Left lung (tissue), 10 donors: Measurements from ENCODE around the gene CDKL4. TPM values are rescaled to one million over a fixed set of nuclear protein-coding genes. Genes with fewer than 3 reads are reported as not detected.

ENCODE experiments used
- ATAC-seq: fragments of 200-7000 bp; cut with Tn5 transposase; one replicate; pipeline ENCODE4 v1.9.1; 2020; ENCODE audit warnings: moderate library complexity
- DNase-seq, 4 donors: peaks; one replicate each; pipeline ENCODE4 v3.0.0-alpha.2; 2013 to 2020
- H3K27ac ChIP-seq, 2 donors: fragments of 200-600 bp; sonication (generic) in 1 of 2; one replicate each; pipeline versions ENCODE4 v1.5.0 to v1.8.0; 2020 to 2021
- H3K27me3 ChIP-seq, 2 donors: fragments of 200-600 bp; sonication (generic) in 1 of 2; one replicate each; pipeline versions ENCODE4 v1.5.0 to v1.8.0; 2020 to 2021
- H3K36me3 ChIP-seq, 2 donors: fragments of 200-600 bp; sonication (generic) in 1 of 2; one replicate each; pipeline versions ENCODE4 v1.5.0 to v1.8.0; 2020 to 2021
- H3K4me1 ChIP-seq, 2 donors: fragments of 200-600 bp; one replicate each; pipeline ENCODE4 v1.8.0; 2021
- H3K4me3 ChIP-seq, 2 donors: fragments of 200-600 bp; sonication (generic) in 1 of 2; one replicate each; pipeline versions ENCODE4 v1.5.0 to v1.8.0; 2020 to 2021; ENCODE audit warnings: mild to moderate bottlenecking in 1 of 2
- H3K9me3 ChIP-seq, 2 donors: fragments of 200-600 bp; sonication (generic) in 1 of 2; one replicate each; pipeline versions ENCODE4 v1.5.0 to v1.8.0; 2020 to 2021
- CTCF ChIP-seq, 2 donors: fragments of 200-600 bp; sonication (generic) in 1 of 2; IDR thresholded peaks; one replicate each; pipeline versions ENCODE4 v1.5.0 to v1.8.0; 2021; ENCODE audit warnings: antibody characterized with exemption in 2 of 2
- intact Hi-C, 2 donors: fragments of 100-400 bp; cut with DNase I; formaldehyde crosslinking; loops; one replicate each; pipeline versions ENCODE4 v1.11.2 to v1.14.2; 2022
- polyA plus RNA-seq, 6 donors: library from polyadenylated mRNA; unstranded; fragments of 120-200 nt; gene quantifications; one replicate each; pipeline ENCODE4 v1.2.1, GENCODE V29; 2013; ENCODE audit not compliant: insufficient read length in 6 of 6
- total RNA-seq, 2 donors: library from RNA; stranded (reverse); fragmentation: NEBNext Ultra II Directional; extraction: Animal tissue kit (Norgen Biotek cat#: 25700); gene quantifications; one replicate each; pipeline ENCODE4 v1.2.1, GENCODE V29; 2021
- donor health status: DM: no; HTN: yes; CAD: no.
- donor health status: DM: no; HTN: no; CAD: no.

Gene CDKL4
- total and polyA plus RNA-seq, 8 donors: 0.55 to 3.1 (median 1.1) TPM

- H3K4me3 ChIP-seq: no peak overlapping the region
- H3K27ac ChIP-seq: no peak overlapping the region
- no peak for TF ChIP-seq CTCF (IDR thresholded peaks at IDR 0.05)
- H3K36me3 ChIP-seq: peaks cover 0 to 36% of the 10 kb centered on the region in 2 donors
- intact Hi-C loops: no loop called here
- no peak for DNase-seq
- no peaks in the 10 kb centered on the region for H3K4me1 ChIP-seq
- no peak for ATAC-seq
- H3K9me3 ChIP-seq: no peaks in the 10 kb centered on the region
- no peaks in the 10 kb centered on the region for H3K27me3 ChIP-seq
Observed at GRCh38 chr2:39264733-39265132, 21.0 kb upstream of the CDKL4 start.

- Histone ChIP-seq H3K4me1 (no peaks in the 10 kb centered on the region), H3K9me3 (no peaks in the 10 kb centered on the region), H3K4me3 (no peak overlapping the region), H3K27ac (no peak overlapping the region), H3K36me3 (peaks cover 0 to 75% of the 10 kb centered on the region in 2 donors), H3K27me3 (no peaks in the 10 kb centered on the region)
- TF ChIP-seq CTCF (IDR thresholded peaks at IDR 0.05): no peak
- ATAC-seq (no peak), DNase-seq (no peak)
- intact Hi-C loops: no loop called here
Observed at GRCh38 chr2:39260087-39260486, 16.3 kb upstream of the CDKL4 start.

- Histone ChIP-seq H3K4me1 (no peaks in the 10 kb centered on the region), H3K36me3 (peaks cover 0 to 88% of the 10 kb centered on the region in 2 donors), H3K27me3 (no peaks in the 10 kb centered on the region), H3K27ac (no peak overlapping the region), H3K4me3 (no peak overlapping the region), H3K9me3 (no peaks in the 10 kb centered on the region)
- ATAC-seq: no peak
- DNase-seq: no peak
- intact Hi-C loops: no loop called here
- TF ChIP-seq CTCF (IDR thresholded peaks at IDR 0.05): no peak
Observed at GRCh38 chr2:39256040-39256439, 12.3 kb upstream of the CDKL4 start.

GRCh38 chr2:39252888-39253518, 9.2 kb upstream of the CDKL4 start:
- intact Hi-C loops: no loop called here
- H3K4me3 ChIP-seq: no peak overlapping the region
- H3K36me3 ChIP-seq: peaks cover 0 to 76% of the 10 kb centered on the region in 2 donors
- no peaks in the 10 kb centered on the region for H3K27me3 ChIP-seq
- ATAC-seq (no peak), DNase-seq (no peak)
- no peaks in the 10 kb centered on the region for H3K4me1 ChIP-seq
- H3K9me3 ChIP-seq: no peaks in the 10 kb centered on the region
- TF ChIP-seq CTCF (IDR thresholded peaks at IDR 0.05): no peak
- H3K27ac ChIP-seq: no peak overlapping the region

GRCh38 chr2:39247512-39248043, 3.8 kb upstream of the CDKL4 start:
- H3K9me3 ChIP-seq: no peaks in the 10 kb centered on the region
- TF ChIP-seq CTCF (IDR thresholded peaks at IDR 0.05): no peak
- no peaks in the 10 kb centered on the region for H3K27me3 ChIP-seq
- no peaks in the 10 kb centered on the region for H3K4me1 ChIP-seq
- no peak overlapping the region for H3K4me3 ChIP-seq
- H3K27ac ChIP-seq: no peak overlapping the region
- intact Hi-C loops: no loop called here
- ATAC-seq (no peak), DNase-seq (no peak)
- H3K36me3 ChIP-seq: peaks cover 0 to 30% of the 10 kb centered on the region in 2 donors
